GM18867 (cell line): ENCODE results near the gene SLC6A17.
A peak's percentile ranks its signal among the peaks of the same experiment; 100 is the strongest.

Experiments
- ATAC-seq: cut with Tn5 transposase; IDR thresholded peaks from one replicate; pipeline ENCODE4 v1.9.1; 2021; ENCODE audit warnings: mild to moderate bottlenecking, moderate library complexity; ENCODE audit not compliant: unreplicated experiment

The SLC6A17 gene

DNA sequence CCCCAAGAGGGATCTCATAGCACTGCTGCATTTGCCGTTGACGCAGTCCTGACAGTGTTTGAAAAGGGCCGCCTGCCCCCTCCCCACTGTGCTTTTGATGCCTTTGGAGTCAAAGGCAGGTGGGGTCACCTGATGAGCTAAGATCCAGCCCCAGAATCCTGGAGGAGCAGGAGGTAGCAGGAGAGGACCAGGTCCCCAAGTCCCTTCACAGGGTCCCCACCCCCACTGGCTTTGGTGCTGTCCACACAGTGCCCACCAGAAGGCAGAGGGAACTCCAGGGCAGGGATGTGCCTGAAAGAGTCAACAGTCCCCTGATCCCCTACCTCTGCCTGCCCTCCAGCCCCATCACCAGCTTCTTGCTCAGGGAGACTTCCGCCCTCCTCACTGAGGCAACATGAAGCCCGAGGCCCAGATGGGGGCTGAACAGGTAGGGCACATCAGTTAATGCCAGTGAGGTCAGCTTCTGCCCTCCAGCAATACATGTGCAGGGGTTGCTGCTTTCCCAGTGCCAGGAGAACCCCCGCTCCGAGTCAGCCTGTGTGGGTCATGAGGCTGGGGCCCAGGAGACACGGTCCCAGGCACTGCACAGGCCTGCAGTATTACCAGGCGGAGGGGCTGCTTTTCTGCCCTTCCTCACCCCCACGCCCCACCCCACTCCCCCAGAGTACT, 51.0 kb downstream of the SLC6A17 start:
- no peak for ATAC-seq

DNA sequence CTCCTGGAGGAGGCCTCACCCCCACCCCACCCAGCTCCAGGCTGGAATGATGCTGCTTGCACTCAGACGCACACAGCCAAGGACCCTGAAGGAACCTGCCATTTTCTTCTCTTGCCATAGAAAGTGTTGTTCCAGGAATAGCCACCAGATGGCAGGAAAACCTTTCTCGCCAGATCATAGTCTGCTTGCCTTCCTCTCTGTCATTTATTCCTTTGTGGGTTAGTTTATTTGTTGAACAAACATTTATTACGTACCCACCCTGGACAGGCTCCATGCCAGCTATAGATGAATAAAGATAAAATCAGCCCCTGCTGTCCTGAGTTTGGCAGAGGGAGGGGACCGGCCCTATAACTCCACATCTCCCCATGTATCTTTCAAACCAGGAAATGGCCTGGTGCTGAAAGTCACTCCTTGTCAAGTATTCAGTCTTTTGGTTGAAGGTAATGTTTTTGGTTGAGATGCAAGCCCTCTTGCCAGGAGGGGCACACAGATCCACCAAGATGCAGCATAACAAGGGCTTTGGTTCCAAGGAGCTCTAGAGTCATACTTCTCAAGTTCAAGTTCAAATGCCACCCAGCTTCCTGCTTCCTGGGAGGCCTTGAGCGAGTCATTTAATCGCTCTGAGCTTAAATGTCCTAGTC, 52.8 kb downstream of the SLC6A17 start:
- ATAC-seq: no peak

DNA sequence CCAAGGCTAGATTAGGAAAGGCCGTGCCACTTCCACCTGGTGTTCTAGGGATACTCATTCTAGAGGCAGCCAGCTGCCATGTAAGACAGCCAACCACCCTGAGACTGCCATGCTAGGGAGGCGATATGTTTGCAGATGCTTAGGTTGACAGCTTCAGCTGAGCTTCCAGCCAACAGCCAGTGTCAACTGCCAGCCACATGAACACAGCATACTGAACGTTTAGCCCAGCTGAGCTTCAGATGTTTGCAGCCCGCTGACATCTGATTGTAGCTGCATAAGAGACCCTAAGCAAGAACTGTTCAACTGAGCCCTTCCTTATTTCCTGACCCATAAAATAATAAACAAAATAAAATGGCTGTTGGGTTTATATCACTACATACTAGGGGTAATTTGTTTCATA, 54.9 kb downstream of the SLC6A17 start:
- ATAC-seq: no peak

- no peak for ATAC-seq
Observed at GRCh38 chr1:110205591-110206155, 55.4 kb downstream of the SLC6A17 start.

DNA sequence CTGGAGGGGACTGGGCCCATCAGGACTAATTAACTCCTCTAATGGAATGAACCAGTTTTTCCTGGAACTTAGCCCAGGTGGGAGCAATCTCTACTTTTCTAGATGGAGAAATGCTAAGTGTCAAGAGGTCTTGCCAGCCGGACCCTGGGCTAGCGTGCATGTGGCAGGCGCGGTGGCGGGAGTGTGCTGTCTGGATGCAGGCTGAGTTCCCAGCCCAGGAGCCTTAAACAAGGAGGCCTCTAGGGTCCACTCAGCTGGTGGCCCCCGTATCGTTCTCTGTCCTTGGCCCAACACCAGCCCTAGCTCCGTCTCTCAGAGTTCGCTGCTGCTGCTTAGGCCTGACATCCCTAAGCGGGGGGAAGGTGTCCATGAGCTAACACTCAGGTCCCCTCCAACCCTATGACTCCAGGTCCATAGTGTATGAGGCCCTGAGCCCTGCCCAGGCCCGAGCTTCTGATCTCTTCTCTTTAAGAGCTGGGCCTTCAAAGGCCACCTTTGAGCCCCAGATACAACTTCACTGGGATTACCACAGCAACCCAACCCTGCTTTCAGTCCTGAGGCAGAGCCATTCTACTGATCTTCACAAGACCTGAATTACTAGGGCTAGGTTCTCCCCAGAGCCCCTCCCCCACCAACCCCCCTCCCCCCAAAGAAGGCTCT, 56.1 kb downstream of the SLC6A17 start:
- no peak for ATAC-seq

GRCh38 chr1:110207831-110208230, 57.5 kb downstream of the SLC6A17 start:
- ATAC-seq: no peak

GRCh38 chr1:110208916-110209645, 58.8 kb downstream of the SLC6A17 start:
- ATAC-seq: no peak

GRCh38 chr1:110209715-110210603, 59.7 kb downstream of the SLC6A17 start, which contains the start of gene KCNC4:
Gene KCNC4, plus strand, starts transcription at chr1:110210314. Its CDS starts 1,186 bp downstream, at chr1:110211500.
- peak; percentile 86 for ATAC-seq

GRCh38 chr1:110210604-110211495, 60.6 kb downstream of the SLC6A17 start:
- peak; percentile 14 for ATAC-seq

GRCh38 chr1:110211496-110212168, 61.3 kb downstream of the SLC6A17 start:
- ATAC-seq: no peak

DNA sequence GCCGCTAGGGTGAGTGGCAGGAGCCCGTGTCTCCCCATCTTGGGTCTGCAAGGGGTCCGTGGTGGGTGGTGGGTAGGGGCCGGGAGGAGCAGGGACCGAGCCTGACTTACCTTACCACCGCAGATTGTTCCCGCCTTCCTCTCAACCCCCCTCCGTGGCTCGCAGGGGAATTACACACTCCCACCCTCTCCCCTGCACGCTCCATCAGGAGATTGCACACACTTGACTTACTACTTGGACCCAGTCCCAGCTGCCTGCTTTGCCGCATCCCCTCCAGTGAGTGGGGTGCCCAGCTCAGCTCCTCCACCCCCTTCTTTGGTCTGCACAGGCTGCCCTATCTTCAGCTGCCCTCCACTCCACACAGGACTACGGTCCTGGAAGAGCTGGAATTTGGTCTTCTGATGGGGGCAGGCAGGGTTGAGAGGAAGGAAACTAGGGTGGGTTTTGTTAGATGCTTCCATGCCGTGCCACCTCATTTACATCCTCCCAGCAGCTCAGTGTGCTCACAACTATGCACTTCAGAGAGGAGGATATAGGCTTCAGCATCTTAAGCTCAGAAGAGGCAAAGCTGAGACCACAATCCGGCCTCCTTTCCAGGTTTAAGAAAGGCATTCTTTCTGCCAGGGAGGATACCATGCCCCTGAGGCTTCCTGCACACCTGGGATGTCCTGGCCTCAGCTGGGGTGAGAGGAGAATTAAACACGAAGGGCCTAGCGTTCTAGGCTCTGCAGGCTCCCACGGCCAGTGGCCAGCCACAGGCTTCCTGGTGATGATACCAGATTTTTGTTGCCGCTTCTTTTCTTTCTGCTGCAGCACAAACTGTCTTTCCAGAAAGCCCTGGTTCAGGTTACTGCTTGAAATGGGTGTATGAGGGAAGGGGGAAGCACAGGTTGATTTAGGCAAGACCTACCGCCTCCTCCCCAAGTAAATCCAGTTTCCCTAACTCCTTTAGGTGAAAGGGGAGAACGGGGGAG, 62.2 kb downstream of the SLC6A17 start:
- no peak for ATAC-seq

DNA sequence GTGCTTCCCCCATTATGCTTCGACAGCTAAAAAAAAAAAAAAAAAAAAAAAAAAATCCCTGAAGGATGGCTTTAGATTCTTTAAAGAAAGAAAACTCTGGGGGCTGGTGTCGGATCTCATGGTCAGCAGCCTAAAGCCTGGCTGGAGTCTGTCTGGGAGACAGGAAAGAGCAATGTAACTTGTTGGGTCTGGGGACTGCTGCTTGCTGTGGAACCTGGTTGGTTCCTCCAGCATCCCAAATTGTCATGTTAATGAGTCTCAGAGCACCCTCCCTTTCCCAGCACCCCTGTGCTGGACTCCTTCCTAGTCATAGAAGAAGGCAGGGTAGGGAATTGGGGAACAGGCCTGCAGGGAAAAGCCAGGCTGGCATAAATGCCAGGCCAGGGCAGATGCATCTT, 62.8 kb downstream of the SLC6A17 start:
- ATAC-seq: no peak

DNA sequence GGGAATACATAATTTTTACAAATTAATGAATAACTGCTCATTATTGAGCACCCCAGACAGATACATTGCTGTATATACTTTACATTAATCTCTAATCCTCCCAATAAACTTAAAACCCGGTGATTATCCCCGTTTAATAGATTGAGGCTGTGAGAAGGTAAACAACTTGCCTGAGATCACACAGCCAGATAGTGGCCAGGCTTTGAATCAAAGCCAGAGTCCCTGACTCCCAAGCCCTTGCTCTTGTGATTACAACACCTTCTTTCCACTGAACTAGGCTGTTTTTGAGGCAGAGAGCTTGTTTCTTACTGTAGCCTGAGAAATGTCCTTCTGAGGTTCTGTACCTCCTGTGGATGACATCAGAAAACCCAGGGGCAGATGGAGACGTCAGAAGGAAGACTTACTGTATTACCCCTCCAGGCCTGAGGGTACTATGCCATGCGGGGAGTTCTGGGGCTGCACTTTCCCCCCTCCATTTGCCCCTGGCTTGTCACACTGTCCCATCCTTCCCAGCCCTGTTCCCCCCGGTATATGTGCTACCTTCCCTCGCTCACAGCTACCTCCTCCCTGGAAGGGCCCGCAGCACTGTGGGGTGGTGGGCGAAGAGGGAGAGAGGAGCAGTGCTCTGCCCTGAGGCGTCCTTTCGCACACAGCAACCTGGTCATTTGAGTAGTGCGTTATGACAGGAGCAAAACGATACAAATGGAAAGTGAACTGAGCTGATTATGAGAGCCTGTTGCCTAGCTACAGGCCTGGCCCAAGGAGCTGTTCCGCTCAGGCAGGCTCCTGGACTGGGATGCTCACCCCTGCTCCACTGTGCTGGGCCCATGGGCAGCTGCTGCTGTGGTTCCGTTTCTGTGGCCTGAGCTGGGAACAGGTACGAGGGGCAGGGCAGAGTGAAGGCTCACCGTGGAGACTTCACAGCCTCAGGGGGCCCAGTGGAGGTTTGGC, 64.4 kb downstream of the SLC6A17 start:
- no peak for ATAC-seq

- no peak for ATAC-seq
Observed at GRCh38 chr1:110215621-110216515, 65.6 kb downstream of the SLC6A17 start.

GRCh38 chr1:110216844-110217444, 66.7 kb downstream of the SLC6A17 start:
- peak; percentile 37 for ATAC-seq
